Stomach (tissue), 9 donors: Measurements from ENCODE around the gene ARHGAP40. TPM values are rescaled to one million over a fixed set of nuclear protein-coding genes. Genes with fewer than 3 reads are reported as not detected.

Experiments
- DNase-seq, 2 donors: peaks; one replicate each; pipeline versions ENCODE4 v3.0.0 to v3.0.0-alpha.2; 2013 to 2019
- H3K27ac ChIP-seq, 5 donors: fragments of 200-600 bp in 4 of 5; sonication (generic) in 4 of 5; one replicate each; pipeline ENCODE4 v1.5.1; 2013 to 2019; ENCODE audit warnings: mild to moderate bottlenecking in 1 of 5, moderate library complexity in 1 of 5
- H3K27me3 ChIP-seq, 3 donors: fragments of 200-600 bp; sonication (generic); one replicate each; pipeline ENCODE4 v1.5.1; 2017 to 2019; ENCODE audit warnings: mixed run types in 1 of 3
- H3K36me3 ChIP-seq, 4 donors: fragments of 200-600 bp; sonication (generic); 1 replicate in 3 of 4; 2 replicates in 1 of 4; pipeline ENCODE4 v1.5.1; 2016 to 2019
- H3K4me1 ChIP-seq, 4 donors: fragments of 200-600 bp; sonication (generic); one replicate each; pipeline ENCODE4 v1.5.1; 2016 to 2019
- H3K4me3 ChIP-seq, 4 donors: fragments of 200-600 bp; sonication (generic) in 3 of 4; one replicate each; pipeline ENCODE4 v1.5.1; 2016 to 2019; ENCODE audit warnings: mild to moderate bottlenecking in 1 of 4
- H3K9me3 ChIP-seq, 4 donors: fragments of 200-600 bp; sonication (generic); one replicate each; pipeline ENCODE4 v1.5.1; 2016 to 2019
- CTCF ChIP-seq, 7 experiments: fragments of 450-650 bp in 4 of 7; fragments of 200-600 bp in 3 of 7; sonication (generic) in 3 of 7; IDR thresholded peaks; one replicate each; pipeline ENCODE4 v1.5.1; 2016 to 2019; ENCODE audit warnings: antibody characterized with exemption in 7 of 7, control low read depth in 2 of 7, mild to moderate bottlenecking in 1 of 7
- EP300 ChIP-seq: sonication (generic); formaldehyde crosslinking; IDR thresholded peaks from one replicate; pipeline ENCODE4 v1.6.1; 2017; ENCODE audit warnings: antibody characterized with exemption
- POLR2A ChIP-seq, 4 donors: fragments of 450-650 bp; IDR thresholded peaks; one replicate each; pipeline ENCODE4 v1.6.1; 2016; ENCODE audit warnings: antibody characterized with exemption in 4 of 4, control low read depth in 2 of 4, mild to moderate bottlenecking in 1 of 4, moderate library complexity in 1 of 4
- POLR2AphosphoS5 ChIP-seq, 3 donors: sonication (generic); formaldehyde crosslinking; IDR thresholded peaks; one replicate each; pipeline ENCODE4 v1.6.1; 2016; ENCODE audit warnings: antibody characterized with exemption in 3 of 3
- WGBS, 5 donors: extraction: QIAGEN DNeasy Blood & Tissue Kit in 3 of 5; methylation state at CpG; one replicate each; pipeline versions ENCODE4 v1.1.5 to v1.1.7; 2013 to 2018; 5-methylcytosine and 5-hydroxymethylcytosine counted together
- intact Hi-C: fragments of 100-400 bp; cut with DNase I; formaldehyde crosslinking; loops from one replicate; pipeline ENCODE4 v1.15.1; 2023; ENCODE audit warnings: low total_unique reads
- polyA plus RNA-seq, 3 donors: library from polyadenylated mRNA; stranded (reverse); fragments of 200-250 nt; gene quantifications; one replicate each; pipeline ENCODE4 v1.2.3, GENCODE V29; 2013
- total RNA-seq, 5 donors: library from RNA; depleted of rRNA; stranded (reverse); fragments of >200 nt; gene quantifications; one replicate each; pipeline versions ENCODE4 v1.1.0 to v1.2.3, GENCODE V29; 2014 to 2016
- donor health status: healthy with polysubstance abuse.
- donor health status: Bipolar disorder and iron deficiency.
- donor health status: healthy.

The ARHGAP40 gene
- total and polyA plus RNA-seq, 8 donors, result 0.31 to 15.7 (median 1.1) TPM; not detected in 3

GRCh38 chr20:38665094-38665493 lies 63.5 kb downstream of the ARHGAP40 start:
- H3K4me1 ChIP-seq, result peaks cover 0 to 4% (median 0%) of the 10 kb centered on the region in 4 donors
- H3K27me3 ChIP-seq, result peaks cover 0 to 55% (median 21%) of the 10 kb centered on the region in 3 donors
- TF ChIP-seq POLR2A (IDR thresholded peaks at IDR 0.05) (no peak), CTCF (IDR thresholded peaks at IDR 0.05) (no peak), POLR2AphosphoS5 (IDR thresholded peaks at IDR 0.05) (no peak), EP300 (no peak)
- no peaks in the 10 kb centered on the region for H3K36me3 ChIP-seq
- WGBS, 5 donors, result 28 to 50% (median 48%) methylated on average over 3 of the region's 3 CpGs
- intact Hi-C loops, result no loop called here
- no peak overlapping the region for H3K27ac ChIP-seq
- DNase-seq, result no peak
- no peak overlapping the region for H3K4me3 ChIP-seq
- peaks cover 0 to 7% (median 0%) of the 10 kb centered on the region in 4 donors for H3K9me3 ChIP-seq

GRCh38 chr20:38665506-38666285 lies 64.1 kb downstream of the ARHGAP40 start:
- H3K9me3 ChIP-seq, result peaks cover 0 to 7% (median 0%) of the 10 kb centered on the region in 4 donors
- 57 to 63% (median 59%) methylated on average over 11 of the region's 11 CpGs for WGBS, 5 donors
- H3K4me1 ChIP-seq, result peaks cover 0 to 4% (median 0%) of the 10 kb centered on the region in 4 donors
- TF ChIP-seq EP300 (no peak), POLR2AphosphoS5 (IDR thresholded peaks at IDR 0.05) (no peak), POLR2A (IDR thresholded peaks at IDR 0.05) (no peak), CTCF (IDR thresholded peaks at IDR 0.05) (no peak)
- H3K27ac ChIP-seq, result no peak overlapping the region
- H3K36me3 ChIP-seq, result no peaks in the 10 kb centered on the region
- peaks cover 0 to 61% (median 21%) of the 10 kb centered on the region in 3 donors for H3K27me3 ChIP-seq
- intact Hi-C loops, result no loop called here
- no peak overlapping the region for H3K4me3 ChIP-seq
- DNase-seq, result no peak

GRCh38 chr20:38667417-38667956 lies 65.9 kb downstream of the ARHGAP40 start:
- no peak overlapping the region for H3K4me3 ChIP-seq
- WGBS, 5 donors, result 74 to 80% (median 75%) methylated on average over 6 of the region's 6 CpGs
- intact Hi-C loops, result no loop called here
- H3K27ac ChIP-seq, result no peak overlapping the region
- H3K4me1 ChIP-seq, result peaks cover 0 to 4% (median 0%) of the 10 kb centered on the region in 4 donors
- DNase-seq, result no peak
- TF ChIP-seq EP300 (no peak), CTCF (IDR thresholded peaks at IDR 0.05) (no peak), POLR2A (IDR thresholded peaks at IDR 0.05) (no peak), POLR2AphosphoS5 (IDR thresholded peaks at IDR 0.05) (no peak)
- H3K9me3 ChIP-seq, result peaks cover 0 to 7% (median 0%) of the 10 kb centered on the region in 4 donors
- H3K27me3 ChIP-seq, result peaks cover 0 to 79% (median 29%) of the 10 kb centered on the region in 3 donors
- H3K36me3 ChIP-seq, result no peaks in the 10 kb centered on the region

GRCh38 chr20:38669688-38670087 lies 68.1 kb downstream of the ARHGAP40 start:
- peaks cover 11 to 79% (median 41%) of the 10 kb centered on the region in 3 donors for H3K27me3 ChIP-seq
- no peak overlapping the region for H3K27ac ChIP-seq
- DNase-seq, result no peak
- no peaks in the 10 kb centered on the region for H3K36me3 ChIP-seq
- peaks cover 0 to under 1% (median 0%) of the 10 kb centered on the region in 4 donors for H3K9me3 ChIP-seq
- peaks cover 5 to 19% (median 16%) of the 10 kb centered on the region in 4 donors for H3K4me1 ChIP-seq
- H3K4me3 ChIP-seq, result no peak overlapping the region
- TF ChIP-seq CTCF (IDR thresholded peaks at IDR 0.05) (no peak), EP300 (no peak), POLR2A (IDR thresholded peaks at IDR 0.05) (no peak), POLR2AphosphoS5 (IDR thresholded peaks at IDR 0.05) (no peak)
- intact Hi-C loops, result no loop called here
